Breast epithelium (tissue), 3 donors: Measurements from ENCODE around the gene ATP8A1.

Experiments used
- POLR2A ChIP-seq: fragments of 450-650 bp; IDR thresholded peaks from one replicate; pipeline ENCODE4 v1.6.1; 2016; ENCODE audit warnings: antibody characterized with exemption, mild to moderate bottlenecking, moderate library complexity
- POLR2AphosphoS5 ChIP-seq, 3 donors: sonication (generic); formaldehyde crosslinking; IDR thresholded peaks; one replicate each; pipeline ENCODE4 v1.6.1; 2017; ENCODE audit warnings: antibody characterized with exemption in 3 of 3
- TF ChIP-seq, protein P1 (sequence below), 3 donors: fragments of 450-650 bp; IDR thresholded peaks; one replicate each; pipeline ENCODE4 v1.5.1; 2016 to 2017; ENCODE audit warnings: antibody characterized with exemption in 3 of 3, mild to moderate bottlenecking in 3 of 3, moderate library complexity in 3 of 3

- TF ChIP-seq, protein P1, sequence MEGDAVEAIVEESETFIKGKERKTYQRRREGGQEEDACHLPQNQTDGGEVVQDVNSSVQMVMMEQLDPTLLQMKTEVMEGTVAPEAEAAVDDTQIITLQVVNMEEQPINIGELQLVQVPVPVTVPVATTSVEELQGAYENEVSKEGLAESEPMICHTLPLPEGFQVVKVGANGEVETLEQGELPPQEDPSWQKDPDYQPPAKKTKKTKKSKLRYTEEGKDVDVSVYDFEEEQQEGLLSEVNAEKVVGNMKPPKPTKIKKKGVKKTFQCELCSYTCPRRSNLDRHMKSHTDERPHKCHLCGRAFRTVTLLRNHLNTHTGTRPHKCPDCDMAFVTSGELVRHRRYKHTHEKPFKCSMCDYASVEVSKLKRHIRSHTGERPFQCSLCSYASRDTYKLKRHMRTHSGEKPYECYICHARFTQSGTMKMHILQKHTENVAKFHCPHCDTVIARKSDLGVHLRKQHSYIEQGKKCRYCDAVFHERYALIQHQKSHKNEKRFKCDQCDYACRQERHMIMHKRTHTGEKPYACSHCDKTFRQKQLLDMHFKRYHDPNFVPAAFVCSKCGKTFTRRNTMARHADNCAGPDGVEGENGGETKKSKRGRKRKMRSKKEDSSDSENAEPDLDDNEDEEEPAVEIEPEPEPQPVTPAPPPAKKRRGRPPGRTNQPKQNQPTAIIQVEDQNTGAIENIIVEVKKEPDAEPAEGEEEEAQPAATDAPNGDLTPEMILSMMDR (IDR thresholded peaks at IDR 0.05) = no peak
- TF ChIP-seq POLR2A (no peak), POLR2AphosphoS5 (IDR thresholded peaks at IDR 0.05) (no peak)
Measured at GRCh38 chr4:42480717-42481116, 176.2 kb downstream of the ATP8A1 start.
